ENCODE measurements around the gene GSC. TPM values are rescaled to one million over a fixed set of nuclear protein-coding genes. Genes with fewer than 3 reads are reported as not detected.

GSC gene
- total and polyA plus RNA-seq, 2 of the 4 experiments (the other 2 are of a cell fraction): not detected

Other genes with a start within 250 kb of the GSC start
- not detected in 2 replicates for gene SERPINA4, start 208.7 kb downstream of the GSC start, total RNA-seq (2012; rRNA removed)
- not detected in 2 replicates for gene SERPINA4, start 208.7 kb downstream of the GSC start, polyA plus RNA-seq (2012; rRNA removed)
- not detected in 2 replicates for gene SERPINA5, start 188.7 kb downstream of the GSC start, total RNA-seq (2012; rRNA removed)
- not detected in 2 replicates for gene SERPINA5, start 188.7 kb downstream of the GSC start, polyA plus RNA-seq (2012; rRNA removed)
- gene SERPINA3, start 157.7 kb downstream of the GSC start, total RNA-seq (2012; rRNA removed): under 0.01 and 0.36 TPM in 2 replicates
- 0.33 and 0.48 TPM in 2 replicates for gene SERPINA3, start 157.7 kb downstream of the GSC start, polyA plus RNA-seq (2012; rRNA removed)

Measured in IMR-90 (cell line).